Measurements from ENCODE around the gene DHX58. TPM values are rescaled to one million over a fixed set of nuclear protein-coding genes. Genes with fewer than 3 reads are reported as not detected.
A peak's percentile ranks its signal among the peaks of the same experiment; 100 is the strongest.

Gene DHX58
- total and polyA plus RNA-seq, 2 donors (not counting 3 experiments of a cell fraction or from before 2014, with no cell fraction given), result 3.1 to 9.0 TPM

DNA sequence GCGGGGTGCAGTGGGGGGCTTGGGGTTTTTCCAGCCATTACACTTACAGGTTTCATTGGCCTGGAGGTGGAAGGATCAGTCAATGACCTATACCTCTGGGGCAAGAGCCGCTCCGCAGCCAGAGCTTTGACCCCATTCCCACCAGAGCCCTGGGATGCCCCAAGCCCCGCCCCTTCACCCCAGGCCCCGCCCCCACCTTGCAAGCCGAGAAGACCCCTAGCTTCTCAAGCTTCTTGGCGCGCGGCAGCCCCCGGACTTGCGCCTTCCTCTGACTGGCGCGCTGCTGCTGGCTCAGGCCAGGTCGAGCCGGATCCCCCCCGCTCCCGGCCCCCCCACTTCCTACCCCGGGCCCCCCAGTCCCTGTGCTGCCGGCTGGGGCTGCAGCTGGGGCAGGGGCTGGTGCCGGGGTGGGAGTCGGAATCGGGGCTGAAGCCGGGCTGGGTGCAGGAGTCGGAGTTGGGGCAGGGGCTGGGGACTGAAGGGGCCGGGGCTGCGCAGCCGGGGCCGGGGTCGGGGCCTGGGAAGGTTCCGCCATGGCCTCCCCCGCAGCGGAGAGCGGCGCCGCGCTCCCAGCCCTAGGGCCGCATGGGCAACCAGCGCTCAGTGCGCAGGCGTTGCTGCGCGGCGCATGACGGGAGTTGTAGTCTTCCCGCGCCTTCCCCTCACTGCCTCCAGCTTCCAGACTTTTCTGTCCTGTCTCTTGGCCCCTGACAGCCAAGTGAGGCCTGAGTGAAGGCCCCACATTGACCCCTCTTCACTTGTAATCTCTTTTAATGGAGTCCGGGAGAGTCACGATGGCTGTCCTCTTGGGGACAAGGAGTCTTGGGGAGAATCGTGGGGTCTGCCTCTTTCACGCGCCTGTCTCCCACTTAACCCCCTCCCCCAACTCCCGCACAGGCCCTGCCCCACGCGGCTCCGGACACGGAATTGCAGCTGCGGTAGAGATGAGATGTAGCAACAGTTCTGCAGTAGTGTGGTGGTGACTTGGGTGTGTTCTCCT lies 8.6 kb upstream of the DHX58 start, which contains the start of gene KAT2A:
KAT2A (minus strand) TSS at position 598 of the 1,000 bp plus-strand sequence; CDS start at position 535, 63 bp downstream.
- Histone ChIP-seq H3K79me2 (ENCODE audit: control insufficient read depth, insufficient read depth, low read length) (no peaks in the 10 kb centered on the region), H3K9me1 (replicated peaks; ENCODE audit: control insufficient read depth, extremely low read depth, insufficient read depth, low read length) (no peaks in the 10 kb centered on the region), H2AFZ (ENCODE audit: low read depth, low read length) (peak within 1 kb of the TSS; percentile 11), H3K4me1 (ENCODE audit: control insufficient read depth, extremely low read depth, insufficient read depth, low read length) (peaks cover 5% of the 10 kb centered on the region), H4K20me1 (replicated peaks; ENCODE audit: control insufficient read depth, extremely low read depth, insufficient read depth, low read length) (no peaks in the 10 kb centered on the region), H3K4me3 (replicated peaks in 1 of 3; ENCODE audit: insufficient read depth in 1 of 3, low read depth in 1 of 3, low read length in 3 of 3) (peak within 1 kb of the TSS in 2 of 3 experiments; percentile 62 to 70), H3K9ac (replicated peaks; ENCODE audit: extremely low read depth, insufficient read depth, low read length) (no peak within 1 kb of the TSS), H3K4me2 (ENCODE audit: insufficient read depth, low read length) (peak within 1 kb of the TSS; percentile 44), H3K27ac (ENCODE audit: insufficient read depth, low read depth, low read length) (no peak within 1 kb of the TSS), H3K36me3 (ENCODE audit: control insufficient read depth in 2 of 2, extremely low read depth in 1 of 2, insufficient read depth in 2 of 2, low read length in 2 of 2) (peaks cover 9 to 10% of the 10 kb centered on the region in 2 experiments), H3K27me3 (ENCODE audit: control insufficient read depth in 2 of 2, insufficient read depth in 2 of 2, low read length in 2 of 2) (no peaks in the 10 kb centered on the region), H3K9me3 (replicated peaks; ENCODE audit: control insufficient read depth, insufficient read depth, low read length) (no peaks in the 10 kb centered on the region)
- peak; percentile 79 for DNase-seq (ENCODE audit: low read depth, low spot score)
- no TSS peak for BruUV-seq (replicated peaks)
- dilution Hi-C loops (cut with MboI; ENCODE audit: extremely low pct_ligation_motif_present, low sequenced_read_pairs), result loop anchor here (25.0 kb wide), 1 partner anchor 159 kb away; the partner anchor contains the start of gene CNP
- CTCF ChIA-PET, result interaction anchor here (0.6 to 6.8 kb wide), 11 partner anchors 8 to 397 kb away, joined by 3 to 74 read pairs (median 3); partner anchors contain the start of genes CNP, HCRT and KCNH4
- peak; percentile 84 for TF ChIP-seq POLR2A (IDR thresholded peaks at IDR 0.05; ENCODE audit: low read depth, low read length)
- peak; percentile 96 for TF ChIP-seq POLR2AphosphoS5 (IDR thresholded peaks at IDR 0.05; ENCODE audit: insufficient read depth, low read depth, low read length)
- TF ChIP-seq, protein P1, sequence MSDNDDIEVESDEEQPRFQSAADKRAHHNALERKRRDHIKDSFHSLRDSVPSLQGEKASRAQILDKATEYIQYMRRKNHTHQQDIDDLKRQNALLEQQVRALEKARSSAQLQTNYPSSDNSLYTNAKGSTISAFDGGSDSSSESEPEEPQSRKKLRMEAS (IDR thresholded peaks at IDR 0.05; ENCODE audit: insufficient read depth, insufficient read length), result peak; percentile 59
- TF ChIP-seq EZH2 (IDR thresholded peaks at IDR 0.05; ENCODE audit: borderline replicate concordance, low read depth, low read length, severe bottlenecking), result no peak
- TF ChIP-seq MYC (IDR thresholded peaks at IDR 0.05; ENCODE audit: low read depth, low read length), result peak; percentile 93
- peak; percentile 91 for FAIRE-seq
- POLR2A ChIA-PET, result interaction anchor here (0.6 kb wide), 1 partner anchor 46 kb away, joined by 4 read pairs; no protein-coding TSS in a partner anchor
- intact Hi-C loops (cut with micrococcal nuclease), result loop anchor here (1.0 to 2.0 kb wide), 2 partner anchors 34 to 60 kb away; partner anchors contain the start of gene KCNH4

Data from endothelial cell of umbilical vein (primary cell).